HG02610 (cell line): Measurements from ENCODE around the gene HOXA7.

ENCODE experiments used
- ATAC-seq: cut with Tn5 transposase; IDR thresholded peaks from one replicate; pipeline ENCODE4 v1.9.1; 2021; ENCODE audit warnings: mild to moderate bottlenecking, moderate library complexity; ENCODE audit not compliant: unreplicated experiment

HOXA7 gene

GRCh38 chr7:27182861-27183681 lies 26.6 kb upstream of the HOXA7 start:
- ATAC-seq = no peak

GRCh38 chr7:27182285-27182841 lies 25.9 kb upstream of the HOXA7 start:
- ATAC-seq = no peak

- no peak for ATAC-seq
Observed at GRCh38 chr7:27181795-27182275, 25.4 kb upstream of the HOXA7 start.

GRCh38 chr7:27180431-27181420 lies 24.3 kb upstream of the HOXA7 start:
- ATAC-seq = no peak

- no peak for ATAC-seq
Observed at GRCh38 chr7:27179503-27180430, 23.3 kb upstream of the HOXA7 start.

DNA sequence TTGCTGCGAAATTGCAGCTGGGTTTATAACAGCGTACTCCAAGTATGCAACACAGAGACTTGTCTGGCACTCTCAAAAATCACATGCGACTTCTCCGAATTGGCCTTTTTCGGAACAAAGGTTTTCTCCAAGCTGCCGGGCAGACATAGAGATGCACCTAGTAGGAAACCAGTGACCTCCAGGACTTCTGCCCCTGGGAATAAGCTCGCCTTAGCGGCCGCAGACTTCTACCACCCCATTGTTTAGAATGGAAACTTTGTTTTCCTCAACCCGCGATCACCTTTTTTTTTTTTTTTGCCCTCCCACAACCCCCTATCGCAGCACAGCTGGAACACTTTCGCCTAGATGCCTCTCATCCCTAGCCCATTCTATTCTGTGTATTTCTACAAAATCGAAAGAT lies 22.6 kb upstream of the HOXA7 start:
- no peak for ATAC-seq

DNA sequence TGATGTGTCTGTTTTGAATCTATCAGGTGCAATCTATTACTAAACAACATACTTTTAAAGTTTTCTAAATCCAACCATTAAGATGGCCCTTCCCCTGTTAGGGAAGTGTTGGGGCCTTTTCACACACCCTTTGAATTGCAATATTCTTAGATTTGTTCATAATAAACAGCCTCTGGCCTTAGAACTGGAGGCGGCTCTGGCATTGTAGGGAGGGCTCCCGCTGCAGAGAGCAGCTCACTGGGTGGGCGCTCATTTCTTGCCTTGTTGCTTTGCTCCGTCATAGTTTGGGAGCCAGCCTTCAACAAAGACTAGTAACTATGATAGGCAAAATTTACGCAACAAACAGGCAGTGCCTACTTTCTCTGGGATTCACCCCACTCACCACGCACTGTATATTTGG lies 21.9 kb upstream of the HOXA7 start:
- no peak for ATAC-seq

DNA sequence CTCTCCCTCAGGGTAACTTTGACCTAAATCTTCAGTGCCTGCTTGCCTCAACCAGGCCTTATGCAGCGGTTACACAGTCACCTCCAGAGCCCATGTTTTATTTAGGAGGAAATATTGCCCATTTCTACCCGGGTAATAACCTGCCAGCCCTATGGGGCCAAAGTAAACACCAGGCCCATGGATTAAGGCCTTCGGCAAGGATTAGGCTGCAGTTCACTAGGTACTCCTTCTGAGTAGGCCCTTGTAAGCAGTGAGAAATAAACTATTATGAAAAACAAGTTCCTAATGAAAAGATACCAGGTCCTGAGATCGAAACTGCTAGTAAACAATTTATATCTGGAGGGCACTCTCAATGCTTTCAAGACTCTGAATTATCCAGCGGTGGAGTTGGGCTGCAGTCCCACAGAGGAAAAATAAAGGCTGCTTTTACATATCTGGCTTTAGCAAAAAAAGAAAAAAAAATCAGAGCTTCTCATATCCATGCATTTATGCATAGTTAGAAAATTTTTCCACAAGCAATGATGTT lies 21.4 kb upstream of the HOXA7 start:
- ATAC-seq = no peak

DNA sequence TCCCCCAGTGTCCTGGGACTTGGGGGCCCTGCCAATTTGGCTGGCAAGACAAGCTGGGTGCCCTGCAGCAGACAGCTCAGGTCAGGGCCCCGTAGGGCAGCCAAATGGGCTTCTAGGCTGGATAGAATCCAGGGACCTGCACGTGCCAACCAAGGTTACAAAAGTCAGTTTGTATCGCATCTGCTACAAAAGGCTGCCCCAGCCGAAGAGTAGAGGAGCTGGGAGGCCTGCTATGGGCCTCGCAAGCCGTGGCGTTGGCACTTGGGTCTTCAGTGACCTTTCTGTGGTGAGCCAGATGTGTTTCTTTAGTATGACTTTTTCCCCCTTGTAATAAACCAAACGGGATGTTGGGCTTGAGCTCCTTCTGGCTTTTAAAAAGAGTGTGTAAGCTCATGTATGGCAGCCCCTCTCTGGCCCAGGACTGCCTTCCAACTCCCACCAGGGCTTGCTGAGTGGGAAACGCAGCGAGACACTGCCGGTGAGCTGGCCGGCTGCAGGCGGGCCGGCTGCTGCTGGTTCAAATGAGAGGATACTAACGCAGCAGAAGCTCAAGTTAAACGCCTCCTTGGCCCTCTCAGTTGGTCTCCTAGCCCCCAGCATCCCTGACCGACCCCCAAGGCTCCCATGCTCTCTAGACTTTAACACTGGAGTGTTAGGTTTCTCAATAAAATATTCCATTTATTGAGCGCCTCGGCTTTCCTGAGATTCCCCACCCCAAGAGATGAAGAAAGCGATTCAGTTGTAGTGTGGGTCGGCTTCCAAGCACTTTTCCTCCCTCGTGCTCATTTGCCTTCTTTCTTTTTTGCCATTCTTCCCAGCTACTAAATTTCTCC lies 20.7 kb upstream of the HOXA7 start:
- ATAC-seq = no peak

GRCh38 chr7:27176524-27176845 lies 20.0 kb upstream of the HOXA7 start:
- ATAC-seq = no peak

DNA sequence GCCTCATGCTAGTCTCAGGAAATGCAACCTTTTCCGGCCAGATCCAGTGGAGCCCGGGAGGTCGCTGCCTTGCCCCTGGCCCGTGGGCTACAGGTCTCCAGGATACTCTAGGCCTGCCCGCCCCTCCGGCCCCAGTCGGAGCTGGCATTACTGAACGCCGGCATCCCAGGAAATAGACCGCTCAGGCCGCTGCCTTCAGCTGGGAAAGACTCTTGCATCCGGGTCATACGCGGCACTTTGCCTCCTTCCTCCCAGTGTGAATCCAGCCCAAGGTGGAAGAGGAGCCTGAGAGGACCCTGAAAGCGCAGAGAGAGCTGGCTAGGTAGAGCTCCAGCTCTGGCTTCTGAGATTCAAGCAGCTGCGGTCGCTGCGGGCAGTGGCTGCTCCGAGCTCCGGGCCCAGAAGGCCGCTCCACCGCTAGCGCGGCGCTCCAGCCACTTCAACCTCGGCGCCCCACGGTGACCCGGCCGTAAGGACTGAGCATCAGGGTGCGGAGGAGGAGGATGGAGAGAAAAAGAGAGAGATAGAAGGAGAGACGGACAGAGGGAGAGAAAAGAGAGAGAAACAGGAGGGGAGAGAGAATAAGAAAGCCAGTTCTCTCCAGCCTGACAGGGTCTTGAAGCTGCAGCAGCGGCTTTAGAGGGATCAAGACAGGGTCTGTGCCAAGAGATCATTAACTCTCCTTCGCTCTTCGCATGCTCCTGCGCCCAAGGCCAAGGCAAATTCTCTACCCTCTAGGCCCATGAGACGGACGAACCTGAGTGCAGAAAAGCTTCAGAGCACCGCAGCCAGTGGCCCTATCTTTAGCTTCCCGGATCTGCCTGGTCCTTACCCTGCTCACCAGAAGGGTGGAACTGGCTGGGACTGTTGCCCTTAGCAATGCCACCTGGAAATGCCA lies 19.4 kb upstream of the HOXA7 start:
- ATAC-seq = no peak

DNA sequence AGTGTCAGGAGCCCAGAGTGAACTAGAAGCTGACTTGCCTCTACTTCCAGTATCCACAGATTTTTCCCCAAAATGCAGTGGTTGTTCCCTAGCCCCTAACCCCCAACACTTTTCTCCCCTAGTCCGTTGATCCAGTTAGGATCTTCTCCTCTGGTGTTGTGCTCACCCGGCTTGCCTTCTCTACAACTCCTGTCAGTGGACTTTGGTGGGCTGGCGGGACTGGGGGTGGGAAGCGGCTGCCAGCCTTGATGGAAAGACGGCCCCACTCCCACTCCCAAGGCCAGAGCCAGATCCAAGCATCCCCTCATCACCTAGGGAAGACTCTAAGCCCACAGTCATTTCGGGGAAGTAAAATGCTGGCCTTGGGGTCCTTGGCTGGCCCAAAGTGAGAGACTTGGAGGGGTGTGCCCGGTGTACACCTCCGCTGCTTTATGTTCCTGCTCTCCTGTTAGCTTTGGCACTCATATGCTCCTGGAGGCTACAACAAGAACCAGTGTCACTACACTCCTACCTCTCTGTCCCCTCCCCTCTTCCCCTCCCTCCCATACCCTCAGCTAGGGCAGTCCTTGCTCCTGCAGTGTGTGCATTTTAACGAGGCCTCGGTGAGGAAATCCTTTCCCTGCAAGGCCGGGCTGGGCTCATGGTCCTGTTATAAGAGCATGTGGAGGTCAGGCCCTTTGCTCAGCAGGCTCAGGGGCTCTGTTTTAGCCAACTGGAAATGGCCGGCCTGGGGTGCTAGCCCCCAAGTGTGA lies 18.6 kb upstream of the HOXA7 start:
- ATAC-seq = no peak

GRCh38 chr7:27173956-27174873 lies 17.7 kb upstream of the HOXA7 start, which contains the start of gene HOXA10:
Gene HOXA10, minus strand, starts transcription at chr7:27174320. Its CDS starts 14 bp downstream, at chr7:27174306.
- no peak for ATAC-seq

GRCh38 chr7:27173511-27173955 lies 17.1 kb upstream of the HOXA7 start:
- ATAC-seq = no peak

DNA sequence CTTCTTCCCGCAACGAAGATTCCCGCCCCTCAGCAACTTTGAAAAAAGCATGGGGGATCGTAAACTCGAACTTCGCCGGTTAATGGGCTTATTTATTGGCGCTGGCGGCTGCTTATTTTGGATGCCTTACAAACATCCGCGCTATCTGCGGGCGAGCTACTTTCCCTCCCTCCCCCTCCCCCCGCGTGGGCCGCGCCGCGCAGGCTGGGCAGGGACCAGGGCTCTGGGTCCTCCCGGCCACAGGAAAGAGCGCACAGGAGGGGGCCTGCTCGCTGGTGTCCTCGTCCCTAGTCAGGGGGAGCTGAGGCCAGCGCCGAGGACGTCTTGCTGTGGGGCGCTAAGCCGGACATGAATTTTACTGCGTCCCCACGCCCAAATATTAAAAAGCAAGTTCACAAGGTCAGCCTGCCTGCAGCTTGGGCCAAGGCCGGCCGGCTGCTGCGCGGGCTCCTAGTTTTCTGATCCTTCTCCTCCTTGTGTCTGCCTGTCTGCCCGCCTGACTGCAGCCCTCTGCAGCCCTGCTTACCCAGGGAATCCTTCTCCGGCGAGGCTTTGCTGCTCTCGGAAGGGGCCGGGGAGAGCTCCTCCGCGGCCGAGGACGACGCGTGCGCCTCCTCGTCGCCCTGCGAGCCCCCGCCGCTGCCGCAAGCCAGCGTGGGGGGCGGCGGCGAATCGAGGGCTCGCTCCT lies 16.5 kb upstream of the HOXA7 start:
- ATAC-seq = no peak

GRCh38 chr7:27172315-27172774 lies 15.9 kb upstream of the HOXA7 start:
- no peak for ATAC-seq
